NCI-H1694 (cell line): Measurements from ENCODE around the gene PARPBP.
"Not testable (repeated sequence)": the region's sequence is repeated elsewhere in the genome, so short reads cannot be mapped to it uniquely, and the experiment has no call there.

Experiments used
- DNase-seq: peaks from one replicate; lab custom pipeline; 2025; lab: John Stamatoyannopoulos, UW

The PARPBP gene

DNA sequence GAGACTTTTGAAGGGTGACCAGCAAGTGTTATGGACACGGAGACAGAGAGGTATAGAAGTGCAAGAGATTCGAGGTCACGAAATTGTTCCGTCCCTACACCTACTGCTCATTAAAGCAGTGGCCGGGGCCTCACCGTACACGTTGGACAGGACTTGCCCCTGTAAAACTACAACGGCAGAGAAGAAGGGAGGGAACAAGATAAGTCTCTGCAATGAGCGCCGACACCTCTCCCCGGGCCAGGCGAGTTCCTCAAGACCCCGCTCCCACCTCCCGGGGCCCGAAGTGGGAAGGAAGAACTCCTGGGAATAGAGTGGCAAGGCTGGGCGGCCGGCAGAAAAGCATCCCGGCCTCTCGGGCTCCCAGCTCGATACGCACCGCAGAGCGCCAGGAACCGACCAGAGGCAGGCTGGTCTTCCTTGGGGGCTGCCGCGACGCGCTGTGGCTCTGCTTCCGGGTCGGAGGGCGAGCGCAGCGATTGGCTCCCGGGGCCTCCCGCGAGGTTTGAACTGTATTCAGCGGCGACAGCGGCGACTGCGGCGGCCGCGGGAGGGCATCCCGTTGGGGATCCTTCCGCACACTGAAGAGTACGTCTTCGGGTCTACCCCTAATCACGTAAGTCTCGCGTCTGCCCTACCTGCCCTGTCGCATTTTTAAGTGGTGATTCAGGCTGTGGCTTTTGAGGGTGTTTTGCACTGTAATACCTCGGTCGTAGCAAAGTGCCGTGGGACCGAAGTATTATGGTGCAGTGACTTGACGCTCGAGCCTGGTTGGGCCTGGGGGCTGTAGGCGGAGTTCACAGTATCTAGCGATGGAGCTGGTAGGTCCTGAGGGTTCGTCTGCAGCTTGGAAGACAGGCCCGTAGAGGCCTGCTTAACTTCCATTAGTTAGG lies at the start of gene PARPBP, which contains the start of gene NUP37:
Gene PARPBP, plus strand, starts transcription at position 510 of the 890 bp plus-strand sequence. CDS start 3,706 bp downstream, outside the sequence.
Gene NUP37, minus strand, starts transcription at position 441 of the 890 bp plus-strand sequence. CDS start 1,596 bp downstream, outside the sequence.
- peak; percentile 56 for DNase-seq

DNA sequence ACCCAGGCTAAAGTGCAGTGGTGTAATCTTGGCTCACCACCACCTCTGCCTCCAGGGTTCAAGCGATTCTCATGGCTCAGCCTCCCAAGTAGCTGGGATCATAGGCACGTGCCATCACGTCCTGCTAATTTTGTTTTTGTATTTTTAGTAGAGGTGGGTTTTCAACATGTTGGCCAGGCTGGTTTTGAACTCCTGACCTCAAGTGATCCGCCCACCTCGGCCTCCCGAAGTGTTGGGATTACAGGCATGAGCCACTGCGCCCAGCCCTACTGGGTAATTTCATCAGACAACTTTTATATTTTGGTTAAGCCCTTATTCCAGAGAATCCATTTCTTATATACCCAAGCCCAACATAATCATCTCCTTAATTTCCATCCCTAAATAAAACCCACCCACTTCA lies 47.9 kb upstream of the PARPBP start:
- not testable (repeated sequence) for DNase-seq

DNA sequence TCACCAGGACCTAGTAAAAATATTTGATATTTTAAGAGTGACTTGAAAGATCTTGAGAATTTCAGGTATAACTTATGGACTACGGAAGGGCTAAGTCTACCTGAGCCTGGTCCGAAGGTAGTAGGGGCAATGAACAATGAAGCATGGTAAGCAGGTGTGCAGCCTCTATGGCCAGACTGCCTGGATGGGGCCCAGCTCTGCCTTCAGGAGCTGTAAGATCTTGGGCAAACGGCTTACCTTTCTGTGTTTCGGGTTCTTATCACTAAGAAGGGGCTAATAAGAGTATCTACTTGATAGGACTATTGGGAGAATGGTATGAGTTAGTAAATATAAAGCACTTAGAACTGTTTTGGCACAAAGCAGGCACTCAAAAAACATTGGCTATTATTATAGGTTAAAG lies 39.1 kb upstream of the PARPBP start:
- no peak for DNase-seq

DNA sequence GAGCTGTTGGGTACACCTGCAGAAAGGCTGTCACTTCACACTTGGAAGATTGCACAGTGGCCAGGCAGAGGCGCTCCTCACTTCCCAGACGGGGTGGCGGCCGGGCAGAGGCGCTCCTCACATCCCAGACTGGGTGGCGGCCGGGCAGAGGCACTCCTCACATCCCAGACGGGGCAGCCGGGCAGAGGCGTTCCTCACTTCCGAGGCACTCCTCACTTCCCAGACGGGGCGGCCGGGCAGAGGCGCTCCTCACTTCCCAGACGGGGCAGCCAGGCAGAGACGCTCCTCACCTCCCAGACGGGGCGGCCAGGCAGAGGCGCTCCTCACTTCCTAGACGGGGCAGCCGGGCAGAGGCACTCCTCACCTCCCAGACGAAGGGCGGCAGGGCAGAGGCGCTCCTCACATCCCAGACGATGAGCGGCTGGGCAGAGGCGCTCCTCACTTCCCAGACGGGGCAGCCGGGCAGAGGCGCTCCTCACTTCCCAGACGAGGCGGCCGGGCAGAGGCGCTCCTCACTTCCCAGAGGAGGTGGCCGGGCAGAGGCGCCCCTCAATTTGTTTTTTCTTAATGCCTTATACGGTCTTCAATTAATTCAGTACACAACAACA lies 30.7 kb upstream of the PARPBP start:
- DNase-seq, result not testable (repeated sequence)

DNA sequence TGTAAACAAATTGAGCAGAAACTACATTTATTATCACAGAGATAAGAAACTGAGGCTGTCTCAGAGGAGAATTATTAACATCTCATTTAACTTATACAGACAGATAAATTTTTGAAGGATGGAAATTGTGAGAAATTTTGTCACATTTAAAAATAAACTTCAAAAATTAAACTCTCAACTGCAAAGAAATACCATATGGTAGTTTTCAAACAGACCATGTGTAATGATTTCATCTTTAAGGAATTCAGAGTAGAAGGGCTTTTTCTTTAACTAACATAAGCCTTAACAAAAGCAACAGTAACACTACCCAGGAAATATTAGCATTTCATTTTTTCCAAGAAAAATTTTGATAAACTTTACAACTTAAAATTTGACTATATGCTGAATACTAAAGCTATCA lies 26.7 kb upstream of the PARPBP start:
- no peak for DNase-seq

- DNase-seq, result peak; percentile 43
These were observed 24.2 kb upstream of the PARPBP start for GRCh38 chr12:102095677-102096263.

DNA sequence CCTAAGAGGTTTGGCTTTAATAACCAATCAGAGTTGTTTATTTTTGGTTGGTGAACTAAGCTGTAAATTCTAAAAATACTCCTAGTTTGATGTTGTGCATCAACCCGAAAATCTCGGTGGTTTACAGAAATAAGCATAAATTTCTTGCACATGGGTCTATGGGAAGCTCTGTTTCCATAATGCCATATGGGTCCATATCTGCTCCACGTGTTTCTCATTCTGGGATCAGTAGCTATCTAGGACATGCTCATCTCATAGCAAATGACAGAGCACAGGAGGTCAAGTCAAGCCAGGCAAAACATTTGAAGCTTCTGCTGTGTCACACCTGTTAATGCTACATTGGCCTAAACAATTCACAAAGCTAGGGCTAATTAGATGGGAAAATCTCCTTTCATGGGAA lies 23.1 kb upstream of the PARPBP start:
- DNase-seq, result no peak

DNA sequence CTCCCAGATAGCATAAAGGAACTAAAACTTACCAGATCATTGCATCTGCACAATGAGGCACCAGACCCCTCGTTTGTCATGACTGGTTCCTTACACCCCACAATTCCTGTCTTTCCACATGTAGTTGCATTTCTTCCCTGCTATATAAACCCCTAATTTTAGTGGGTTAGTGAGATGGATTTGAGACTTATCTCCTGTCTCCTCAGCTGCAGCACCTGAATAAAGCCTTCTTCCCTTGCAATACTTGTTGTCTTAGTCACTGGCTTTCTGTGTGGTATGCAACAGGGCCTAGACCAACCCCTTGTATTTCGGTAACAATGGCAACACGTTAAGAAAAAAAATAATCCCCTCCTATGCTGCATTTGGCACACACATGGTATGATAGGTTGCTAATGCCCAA lies 13.1 kb upstream of the PARPBP start:
- DNase-seq, result no peak

DNA sequence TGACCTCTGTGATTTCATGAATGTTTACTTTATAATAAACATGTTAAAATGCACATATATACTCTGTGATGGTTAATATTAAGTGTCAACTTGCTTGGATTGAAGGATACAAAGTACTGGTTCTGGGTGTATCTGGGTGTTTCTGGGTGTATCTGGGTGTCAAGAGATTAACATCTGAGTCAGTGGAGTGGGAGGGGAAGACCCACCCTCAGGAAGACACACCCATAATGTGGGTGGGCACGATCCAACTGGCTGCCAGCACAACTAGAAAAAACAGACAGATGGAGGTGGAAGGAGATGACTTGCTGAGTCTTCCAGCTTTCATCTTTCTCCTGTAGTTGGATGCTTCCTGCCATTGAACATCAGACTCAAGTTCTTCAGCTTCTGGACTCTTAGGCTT lies 12.0 kb upstream of the PARPBP start:
- no peak for DNase-seq

- no peak for DNase-seq
These were observed 9.2 kb upstream of the PARPBP start for GRCh38 chr12:102110782-102111181.

GRCh38 chr12:102114212-102114611 lies 5.8 kb upstream of the PARPBP start:
- DNase-seq, result no peak

- no peak for DNase-seq
These were observed 3.6 kb upstream of the PARPBP start for GRCh38 chr12:102116392-102116791.

DNA sequence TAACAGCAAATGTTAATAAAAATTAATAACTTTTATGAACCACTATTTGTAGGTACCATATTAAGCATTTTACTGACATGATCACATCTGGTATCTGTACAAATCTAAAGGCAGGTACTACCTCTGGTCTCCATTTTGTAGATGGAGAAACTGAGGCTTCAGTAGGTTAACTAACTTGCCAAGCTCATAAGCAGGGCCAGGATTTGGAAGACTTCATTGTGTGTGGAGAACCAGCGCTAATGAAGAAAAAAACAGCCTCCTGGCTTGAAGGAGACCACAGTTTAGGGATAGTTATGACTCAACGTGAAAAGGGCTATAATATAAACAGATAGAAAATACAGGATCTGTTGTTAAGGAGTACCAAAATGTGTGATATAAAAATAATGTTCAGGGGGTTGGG lies 1.1 kb upstream of the PARPBP start:
- no peak for DNase-seq

DNA sequence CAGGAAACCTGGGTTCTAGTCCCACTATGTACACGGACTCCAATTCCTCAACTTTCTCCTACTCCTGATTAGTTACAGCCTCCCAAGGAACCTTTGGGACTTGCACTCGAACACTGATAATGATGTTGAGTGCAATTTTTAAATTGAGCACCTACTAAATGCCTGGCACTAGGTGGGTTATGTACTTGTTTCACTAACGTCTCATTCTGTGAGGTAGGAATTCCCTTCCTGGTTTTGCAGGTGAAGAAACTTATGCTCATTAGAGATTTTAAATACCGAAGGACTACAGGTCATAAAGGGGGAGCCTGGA lies 536 bp downstream of the PARPBP start:
- DNase-seq, result no peak

- no peak for DNase-seq
These were observed 903 bp downstream of the PARPBP start for GRCh38 chr12:102120886-102121285.

DNA sequence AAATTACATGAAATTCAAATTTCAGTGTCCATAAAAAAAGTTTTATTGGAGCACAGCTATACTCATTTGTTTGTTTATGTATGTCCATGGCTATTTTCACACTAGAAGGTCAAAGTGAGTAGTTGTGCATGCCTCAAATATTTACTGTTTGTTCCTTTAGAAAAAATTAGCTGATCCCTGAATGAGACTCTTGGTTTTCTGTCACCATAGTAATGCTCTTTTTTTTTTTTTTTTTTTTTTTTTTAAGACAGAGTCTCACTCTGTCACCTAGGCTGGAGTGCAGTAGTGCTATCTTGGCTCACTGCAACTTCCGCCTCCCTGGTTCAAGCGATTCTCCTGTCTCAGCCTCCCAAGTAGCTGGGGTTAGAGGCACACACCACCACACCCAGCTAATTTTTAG lies 1.3 kb downstream of the PARPBP start:
- not testable (repeated sequence) for DNase-seq

DNA sequence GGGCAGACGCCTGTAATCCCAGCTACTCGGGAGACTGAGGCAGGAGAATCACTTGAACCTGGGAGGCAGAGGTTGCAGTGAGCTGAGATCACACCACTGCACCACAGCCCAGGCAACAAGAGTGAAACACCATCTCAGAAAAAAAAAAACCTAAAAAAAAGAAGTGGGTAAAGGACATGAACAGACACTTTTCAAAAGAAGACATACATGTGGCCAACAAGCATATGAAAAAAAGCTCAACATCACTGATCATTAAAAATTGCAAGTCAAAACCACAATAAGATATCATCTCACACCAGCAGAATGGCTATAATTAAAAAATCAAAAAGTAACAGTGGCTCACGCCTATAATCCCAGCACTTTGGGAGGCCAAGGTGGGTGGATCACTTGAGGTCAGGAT lies 10.7 kb downstream of the PARPBP start:
- DNase-seq, result not testable (repeated sequence)

- DNase-seq, result not testable (repeated sequence)
These were observed 11.5 kb downstream of the PARPBP start for GRCh38 chr12:102131442-102131841.

DNA sequence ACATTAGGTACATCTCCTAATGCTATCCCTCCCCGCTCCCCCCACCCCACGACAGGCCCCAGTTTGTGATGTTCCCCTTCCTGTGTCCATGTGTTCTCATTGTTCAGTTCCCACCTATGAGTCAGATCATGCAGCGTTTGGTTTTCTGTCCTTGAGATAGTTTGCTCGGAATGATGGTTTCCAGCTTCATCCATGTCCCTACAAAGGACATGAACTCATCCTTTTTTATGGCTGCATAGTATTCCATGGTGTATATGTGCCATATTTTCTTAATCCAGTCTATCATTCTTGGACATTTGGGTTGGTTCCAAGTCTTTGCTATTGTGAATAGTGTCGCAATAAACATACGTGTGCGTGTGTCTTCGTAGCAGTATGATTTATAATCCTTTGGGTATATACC lies 17.6 kb downstream of the PARPBP start:
- not testable (repeated sequence) for DNase-seq

- DNase-seq, result not testable (repeated sequence)
These were observed 22.9 kb downstream of the PARPBP start for GRCh38 chr12:102142866-102143373.

- no peak for DNase-seq
These were observed 24.2 kb downstream of the PARPBP start for GRCh38 chr12:102144221-102144620.

DNA sequence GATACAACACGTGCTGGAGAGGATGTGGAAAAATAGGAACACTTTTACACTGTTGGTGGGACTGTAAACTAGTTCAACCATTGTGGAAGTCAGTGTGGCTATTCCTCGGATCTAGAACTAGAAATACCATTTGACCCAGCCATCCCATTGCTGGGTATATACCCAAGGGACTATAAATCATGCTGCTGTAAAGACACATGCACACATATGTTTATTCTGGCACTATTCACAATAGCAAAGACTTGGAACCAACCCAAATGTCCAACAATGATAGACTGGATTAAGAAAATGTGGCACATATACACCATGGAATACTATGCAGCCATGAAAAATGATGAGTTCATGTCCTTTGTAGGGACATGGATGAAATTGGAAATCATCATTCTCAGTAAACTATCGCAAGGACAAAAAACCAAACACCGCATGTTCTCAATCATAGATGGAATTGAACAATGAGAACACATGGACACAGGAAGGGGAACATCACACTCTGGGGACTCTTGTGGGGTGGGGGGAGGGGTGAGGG lies 27.1 kb downstream of the PARPBP start:
- not testable (repeated sequence) for DNase-seq

GRCh38 chr12:102155206-102155605 lies 35.2 kb downstream of the PARPBP start:
- not testable (repeated sequence) for DNase-seq
